GM21737 (cell line): ENCODE data around the gene GNAS.

Source experiments
- ATAC-seq: cut with Tn5 transposase; IDR thresholded peaks from one replicate; pipeline ENCODE4 v1.9.1; 2021; ENCODE audit warnings: mild to moderate bottlenecking, moderate library complexity; ENCODE audit not compliant: unreplicated experiment

The GNAS gene

GRCh38 chr20:58851969-58852458 lies 502 bp upstream of the GNAS start:
- no peak for ATAC-seq

GRCh38 chr20:58853466-58853865 lies 950 bp downstream of the GNAS start:
- no peak for ATAC-seq

GRCh38 chr20:58853976-58854637 lies 1.6 kb downstream of the GNAS start:
- ATAC-seq = no peak

GRCh38 chr20:58854638-58855471 lies 2.3 kb downstream of the GNAS start:
- no peak for ATAC-seq

- no peak for ATAC-seq
Observed at GRCh38 chr20:58855506-58856389, 3.2 kb downstream of the GNAS start.

- no peak for ATAC-seq
Observed at GRCh38 chr20:58863044-58863790, 10.7 kb downstream of the GNAS start.

- no peak for ATAC-seq
Observed at GRCh38 chr20:58864346-58864745, 11.8 kb downstream of the GNAS start.

GRCh38 chr20:58865843-58866242 lies 13.3 kb downstream of the GNAS start:
- no peak for ATAC-seq

GRCh38 chr20:58867211-58867610 lies 14.7 kb downstream of the GNAS start:
- ATAC-seq = no peak

- no peak for ATAC-seq
Observed at GRCh38 chr20:58868795-58869194, 16.3 kb downstream of the GNAS start.

GRCh38 chr20:58869662-58870227 lies 17.2 kb downstream of the GNAS start:
- no peak for ATAC-seq

- ATAC-seq = no peak
Observed at GRCh38 chr20:58870293-58871014, 17.9 kb downstream of the GNAS start.

GRCh38 chr20:58871533-58872102 lies 19.1 kb downstream of the GNAS start:
- no peak for ATAC-seq

- ATAC-seq = no peak
Observed at GRCh38 chr20:58874469-58874868, 22.0 kb downstream of the GNAS start.

- no peak for ATAC-seq
Observed at GRCh38 chr20:58875111-58875510, 22.6 kb downstream of the GNAS start.

- no peak for ATAC-seq
Observed at GRCh38 chr20:58875541-58876134, 23.1 kb downstream of the GNAS start.

GRCh38 chr20:58876437-58876836 lies 23.9 kb downstream of the GNAS start:
- no peak for ATAC-seq

GRCh38 chr20:58877050-58877975 lies 24.8 kb downstream of the GNAS start:
- no peak for ATAC-seq
